ENCODE measurements around the gene NSMCE4A.

DNA sequence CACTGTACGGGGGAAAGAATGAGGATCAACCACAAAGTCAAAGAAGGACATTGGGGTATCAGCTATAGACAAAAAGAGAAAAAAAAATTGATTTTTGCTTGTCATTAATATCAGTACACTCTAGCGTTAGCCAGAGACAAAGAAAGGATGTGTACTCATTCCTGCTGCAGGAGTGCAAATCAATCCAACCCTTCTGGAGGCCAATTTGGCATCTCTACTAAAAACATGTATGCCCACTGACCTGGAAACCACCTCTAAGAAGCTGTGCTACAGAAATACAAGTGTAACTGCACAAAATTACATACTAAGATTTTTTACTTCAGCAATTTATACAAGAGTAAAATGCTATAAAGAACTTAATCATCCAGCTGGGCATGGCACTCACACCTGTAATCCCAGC is 13.6 kb downstream of the NSMCE4A start:
- TF ChIP-seq CTCF (IDR thresholded peaks at IDR 0.05; ENCODE audit: borderline replicate concordance, extremely low read depth, low read length, poor library complexity, severe bottlenecking) (no peak), EZH2 (IDR thresholded peaks at IDR 0.05; ENCODE audit: borderline replicate concordance, low read depth, low read length, severe bottlenecking) (no peak)

Measured in DND-41 (cell line).